Stimulated activated naive B cell treated with anti-CD40 and anti-IgM and Interleukin-4, amounts not matched to agents 10 μg/mL and 1 μg/mL and 100 μg/mL, for 72 hours (primary cell): ENCODE data around the gene CHST12.
A peak's percentile ranks its signal among the peaks of the same experiment; 100 is the strongest.
"Not testable (repeated sequence)": the region's sequence is repeated elsewhere in the genome, so short reads cannot be mapped to it uniquely, and the experiment has no call there.

ENCODE experiments used
- ATAC-seq, 2 donors: fragments of 150-1000 bp; cut with Tn5 transposase; replicated peaks; 2 replicates each; pipeline ENCODE4 v1.10.0; 2021; ENCODE audit warnings: moderate library complexity in 1 of 2
- DNase-seq: peaks from one replicate; pipeline ENCODE4 v3.0.0; 2021
- H3K27ac Mint-ChIP-seq: one replicate; pipeline ENCODE4 v1.8.0; 2022; ENCODE audit warnings: mild to moderate bottlenecking, mixed read lengths
- H3K27me3 Mint-ChIP-seq, 2 donors: one replicate each; pipeline ENCODE4 v1.8.0; 2022; ENCODE audit warnings: mixed read lengths in 2 of 2
- H3K36me3 Mint-ChIP-seq, 2 donors: one replicate each; pipeline ENCODE4 v1.8.0; 2022; ENCODE audit warnings: mixed read lengths in 2 of 2, mild to moderate bottlenecking in 1 of 2
- H3K4me1 Mint-ChIP-seq, 2 donors: one replicate each; pipeline ENCODE4 v1.8.0; 2022; ENCODE audit warnings: mixed read lengths in 2 of 2, mild to moderate bottlenecking in 1 of 2
- H3K4me3 Mint-ChIP-seq, 2 donors: one replicate each; pipeline ENCODE4 v1.8.0; 2022; ENCODE audit warnings: mild to moderate bottlenecking in 2 of 2, mixed read lengths in 2 of 2, moderate library complexity in 1 of 2
- H3K9me3 Mint-ChIP-seq, 2 donors: one replicate each; pipeline ENCODE4 v1.8.0; 2022; ENCODE audit warnings: mixed read lengths in 2 of 2, mild to moderate bottlenecking in 1 of 2

CHST12 gene

DNA sequence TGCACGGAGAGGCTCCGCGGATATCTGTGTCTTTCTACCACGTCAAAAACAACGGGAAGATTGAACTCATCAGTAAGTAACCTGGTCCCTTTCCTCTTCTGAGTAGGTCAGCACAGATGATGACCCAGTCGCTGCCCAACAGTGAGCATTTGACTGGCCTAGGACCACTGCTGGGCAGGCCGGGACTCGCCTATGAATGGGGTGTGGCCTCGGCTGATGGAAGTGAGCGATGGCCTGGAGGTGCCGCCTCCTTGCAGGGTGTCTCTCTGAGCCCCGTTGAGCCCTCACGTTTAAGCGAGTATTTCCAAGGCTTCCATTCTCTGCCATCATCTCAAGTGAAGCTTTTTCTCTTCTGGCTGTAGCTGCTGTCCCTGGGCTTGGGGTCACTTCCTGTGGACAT lies 30.7 kb upstream of the CHST12 start:
- peaks cover 37 to 69% of the 10 kb centered on the region in 2 donors for H3K36me3 Mint-ChIP-seq
- no peak overlapping the region for H3K27ac Mint-ChIP-seq
- H3K4me3 Mint-ChIP-seq, result no peak overlapping the region
- H3K9me3 Mint-ChIP-seq, result no peaks in the 10 kb centered on the region
- peaks cover 8% of the 10 kb centered on the region in 2 donors for H3K4me1 Mint-ChIP-seq
- no peaks in the 10 kb centered on the region for H3K27me3 Mint-ChIP-seq
- DNase-seq (no peak), ATAC-seq (no peak)

DNA sequence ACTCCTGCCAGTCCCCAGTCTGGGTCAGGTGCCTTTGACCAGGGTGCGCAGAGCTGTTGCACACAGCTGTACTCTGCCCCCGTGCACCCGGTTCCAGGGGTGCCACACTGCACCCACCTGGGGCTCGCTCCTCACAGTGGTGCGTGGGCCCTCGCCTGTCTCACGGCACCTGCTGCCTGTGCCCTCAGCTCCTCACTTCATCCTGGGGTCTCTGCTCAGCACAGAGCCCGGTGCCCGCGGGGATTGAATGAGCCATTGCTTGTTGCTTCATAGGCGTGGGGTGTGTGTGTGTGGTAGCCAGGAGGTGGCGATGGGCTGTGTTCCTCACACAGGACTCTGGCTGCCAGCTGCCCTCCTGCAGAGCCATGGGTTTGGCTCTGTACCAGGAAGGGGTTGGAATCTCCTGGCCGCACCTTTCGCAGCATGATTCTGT lies 30.3 kb upstream of the CHST12 start:
- H3K4me1 Mint-ChIP-seq, result peaks cover 8% of the 10 kb centered on the region in 2 donors
- no peak overlapping the region for H3K27ac Mint-ChIP-seq
- H3K4me3 Mint-ChIP-seq, result no peak overlapping the region
- DNase-seq (no peak), ATAC-seq (no peak)
- peaks cover 36 to 72% of the 10 kb centered on the region in 2 donors for H3K36me3 Mint-ChIP-seq
- H3K9me3 Mint-ChIP-seq, result no peaks in the 10 kb centered on the region
- no peaks in the 10 kb centered on the region for H3K27me3 Mint-ChIP-seq

DNA sequence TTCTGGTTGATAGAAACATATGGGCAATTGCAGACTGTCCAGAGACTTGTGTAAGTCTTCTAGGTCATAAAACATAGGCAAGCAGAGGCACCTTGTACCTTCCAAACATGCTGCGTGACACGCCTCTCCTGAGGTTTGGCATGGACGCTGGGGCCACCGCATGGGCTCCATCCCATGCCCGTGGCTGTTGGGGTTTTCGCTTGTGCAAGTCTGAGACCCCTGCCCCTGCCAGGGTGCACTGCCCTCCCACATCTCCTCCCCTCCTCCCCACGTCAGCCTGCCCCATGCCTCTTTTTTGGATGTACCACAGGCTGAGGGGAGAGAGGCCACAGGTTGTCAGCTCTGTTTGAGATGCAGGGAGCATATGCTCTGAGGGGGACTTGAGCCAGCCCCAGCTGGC lies 29.8 kb upstream of the CHST12 start:
- peaks cover 40 to 76% of the 10 kb centered on the region in 2 donors for H3K36me3 Mint-ChIP-seq
- no peaks in the 10 kb centered on the region for H3K9me3 Mint-ChIP-seq
- DNase-seq, result no peak
- peaks cover 8% of the 10 kb centered on the region in 2 donors for H3K4me1 Mint-ChIP-seq
- ATAC-seq, result no peak
- no peak overlapping the region for H3K27ac Mint-ChIP-seq
- no peak overlapping the region for H3K4me3 Mint-ChIP-seq
- no peaks in the 10 kb centered on the region for H3K27me3 Mint-ChIP-seq

DNA sequence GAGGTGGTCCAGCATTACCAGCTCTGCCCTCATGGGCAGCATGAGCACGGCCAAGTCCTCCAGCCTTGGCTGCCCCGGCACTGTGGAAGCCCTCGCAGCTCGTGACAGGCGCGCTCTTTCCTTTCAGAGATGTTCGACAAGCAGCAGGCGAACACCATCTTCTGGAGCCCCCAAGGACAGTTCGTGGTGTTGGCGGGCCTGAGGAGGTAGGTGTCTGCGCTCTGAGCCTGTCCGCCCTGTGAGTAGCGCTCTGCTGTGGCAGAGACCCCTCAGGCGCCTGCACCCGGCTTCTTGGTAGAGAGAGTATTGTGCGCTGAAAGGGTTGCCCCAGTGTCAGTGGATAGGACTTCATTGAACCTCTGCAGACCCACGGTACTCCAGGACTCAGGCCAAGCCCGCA lies 29.0 kb upstream of the CHST12 start:
- Mint-ChIP-seq H3K36me3 (peaks cover 39 to 76% of the 10 kb centered on the region in 2 donors), H3K4me1 (peaks cover 8% of the 10 kb centered on the region in 2 donors), H3K27me3 (no peaks in the 10 kb centered on the region), H3K4me3 (no peak overlapping the region), H3K9me3 (no peaks in the 10 kb centered on the region), H3K27ac (no peak overlapping the region)
- no peak for DNase-seq
- no peak for ATAC-seq

DNA sequence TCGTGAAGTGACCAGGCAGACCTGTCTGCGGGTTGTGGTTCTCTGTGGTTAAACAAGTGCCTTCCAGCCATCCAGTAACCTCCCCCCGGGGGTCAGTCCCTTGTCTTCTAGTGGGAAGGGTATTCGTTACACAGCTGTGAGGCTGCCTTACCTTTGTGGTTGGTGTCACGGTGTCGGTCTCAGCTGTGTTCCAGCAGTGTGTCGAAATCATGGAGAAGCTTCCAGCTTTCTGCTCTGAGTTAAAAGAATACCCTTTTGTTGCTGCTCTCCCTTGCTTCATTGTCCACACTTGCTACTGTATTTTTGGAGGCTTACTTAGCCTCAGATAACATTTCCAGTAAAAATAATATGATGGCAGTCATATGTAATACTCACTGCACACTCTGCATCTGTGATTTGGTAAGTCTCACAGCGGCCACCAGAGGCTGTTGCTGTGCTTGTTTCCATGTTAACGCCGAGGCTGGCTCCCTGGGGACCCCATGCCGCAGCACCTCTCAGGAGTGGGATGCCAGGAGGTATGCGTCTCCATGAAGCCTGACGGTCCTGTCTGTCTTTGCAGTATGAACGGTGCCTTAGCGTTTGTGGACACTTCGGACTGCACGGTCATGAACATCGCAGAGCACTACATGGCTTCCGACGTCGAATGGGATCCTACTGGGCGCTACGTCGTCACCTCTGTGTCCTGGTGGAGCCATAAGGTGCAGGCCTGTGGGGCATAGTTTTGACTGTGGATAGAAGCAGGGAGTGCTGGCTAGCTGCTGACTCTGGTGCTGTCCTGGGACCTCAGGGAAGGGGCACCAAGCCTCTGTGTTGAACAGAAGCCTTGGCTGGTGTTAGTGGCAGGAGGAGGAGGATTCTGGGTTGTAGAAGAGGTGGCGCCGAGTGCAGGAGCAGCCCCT lies 28.3 kb upstream of the CHST12 start:
- Mint-ChIP-seq H3K9me3 (no peaks in the 10 kb centered on the region), H3K4me3 (no peak overlapping the region), H3K27me3 (no peaks in the 10 kb centered on the region), H3K36me3 (peaks cover 43 to 79% of the 10 kb centered on the region in 2 donors), H3K27ac (no peak overlapping the region), H3K4me1 (peaks cover 8 to 12% of the 10 kb centered on the region in 2 donors)
- DNase-seq (no peak), ATAC-seq (no peak)

DNA sequence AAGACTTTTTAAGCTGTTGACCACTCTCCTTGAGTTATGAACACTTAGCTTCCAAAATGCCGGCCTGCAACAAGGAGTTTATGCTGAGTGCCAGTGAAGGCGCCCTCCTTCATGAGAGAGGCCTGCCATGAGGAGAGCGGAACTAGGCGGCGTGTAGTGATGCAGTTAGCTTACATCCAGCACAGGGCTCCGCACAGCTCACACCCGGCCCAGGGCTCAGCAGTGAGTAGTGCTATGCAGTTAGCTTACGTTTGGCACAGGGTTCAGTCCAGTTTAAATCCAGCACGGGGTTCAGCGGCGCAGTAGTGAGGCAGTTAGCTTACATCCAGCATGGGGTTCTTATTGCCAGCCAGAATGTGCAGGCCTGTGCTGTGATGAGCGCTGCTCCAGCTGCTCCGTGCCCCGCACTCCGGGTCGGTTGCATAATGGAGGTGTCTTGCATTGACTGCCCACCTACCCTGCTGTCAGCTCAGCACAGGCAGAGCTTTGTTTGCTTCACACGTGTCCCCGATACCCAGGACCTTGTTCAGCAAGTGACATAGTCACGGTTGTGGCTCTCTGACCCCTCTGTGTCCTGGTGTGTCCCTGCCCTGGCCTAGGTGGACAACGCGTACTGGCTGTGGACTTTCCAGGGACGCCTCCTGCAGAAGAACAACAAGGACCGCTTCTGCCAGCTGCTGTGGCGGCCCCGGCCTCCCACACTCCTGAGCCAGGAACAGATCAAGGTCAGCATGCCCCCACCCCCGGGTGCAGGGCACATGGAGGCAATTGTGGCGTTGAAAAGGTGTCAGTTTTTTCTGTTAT lies 26.9 kb upstream of the CHST12 start:
- Mint-ChIP-seq H3K36me3 (peaks cover 55 to 81% of the 10 kb centered on the region in 2 donors), H3K27ac (no peak overlapping the region), H3K4me1 (peaks cover 8 to 15% of the 10 kb centered on the region in 2 donors), H3K9me3 (no peaks in the 10 kb centered on the region), H3K4me3 (no peak overlapping the region), H3K27me3 (no peaks in the 10 kb centered on the region)
- no peak for ATAC-seq
- DNase-seq, result no peak

DNA sequence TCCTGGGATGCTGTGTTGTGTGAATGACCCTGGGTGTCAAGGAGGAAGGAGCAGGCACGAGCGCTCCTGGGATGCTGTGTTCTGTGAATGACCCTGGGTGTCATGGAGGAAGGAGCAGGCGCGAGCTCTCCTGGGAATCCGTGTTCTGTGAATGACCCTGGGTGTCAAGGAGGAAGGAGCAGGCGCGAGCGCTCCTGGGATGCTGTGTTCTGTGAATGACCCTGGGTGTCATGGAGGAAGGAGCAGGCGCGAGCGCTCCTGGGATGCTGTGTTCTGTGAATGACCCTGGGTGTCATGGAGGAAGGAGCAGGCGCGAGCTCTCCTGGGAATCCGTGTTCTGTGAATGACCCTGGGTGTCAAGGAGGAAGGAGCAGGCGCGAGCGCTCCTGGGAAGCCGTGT lies 25.9 kb upstream of the CHST12 start:
- not testable (repeated sequence) for ATAC-seq, DNase-seq, H3K27ac Mint-ChIP-seq, H3K9me3 Mint-ChIP-seq, H3K4me3 Mint-ChIP-seq, H3K27me3 Mint-ChIP-seq
- Mint-ChIP-seq H3K4me1 (peaks cover 8 to 15% of the 10 kb centered on the region in 2 donors), H3K36me3 (peaks cover 58 to 79% of the 10 kb centered on the region in 2 donors)

DNA sequence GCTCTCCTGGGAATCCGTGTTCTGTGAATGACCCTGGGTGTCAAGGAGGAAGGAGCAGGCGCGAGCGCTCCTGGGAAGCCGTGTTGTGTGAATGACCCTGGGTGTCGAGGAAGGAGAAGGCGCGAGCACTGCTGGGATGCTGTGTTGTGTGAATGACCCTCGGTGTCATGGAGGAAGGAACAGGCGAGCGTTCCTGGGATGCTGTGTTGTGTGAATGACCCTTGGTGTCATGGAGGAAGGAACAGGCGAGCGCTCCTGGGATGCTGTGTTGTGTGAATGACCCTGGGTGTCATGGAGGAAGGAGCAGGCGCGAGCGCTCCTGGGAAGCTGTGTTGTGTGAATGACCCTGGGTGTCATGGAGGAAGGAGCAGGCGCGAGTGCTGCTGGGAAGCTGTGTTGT lies 25.3 kb upstream of the CHST12 start:
- not testable (repeated sequence) for DNase-seq, H3K4me3 Mint-ChIP-seq, H3K27me3 Mint-ChIP-seq, ATAC-seq, H3K9me3 Mint-ChIP-seq, H3K27ac Mint-ChIP-seq
- H3K4me1 Mint-ChIP-seq, result peaks cover 8 to 15% of the 10 kb centered on the region in 2 donors
- peaks cover 57 to 79% of the 10 kb centered on the region in 2 donors for H3K36me3 Mint-ChIP-seq

DNA sequence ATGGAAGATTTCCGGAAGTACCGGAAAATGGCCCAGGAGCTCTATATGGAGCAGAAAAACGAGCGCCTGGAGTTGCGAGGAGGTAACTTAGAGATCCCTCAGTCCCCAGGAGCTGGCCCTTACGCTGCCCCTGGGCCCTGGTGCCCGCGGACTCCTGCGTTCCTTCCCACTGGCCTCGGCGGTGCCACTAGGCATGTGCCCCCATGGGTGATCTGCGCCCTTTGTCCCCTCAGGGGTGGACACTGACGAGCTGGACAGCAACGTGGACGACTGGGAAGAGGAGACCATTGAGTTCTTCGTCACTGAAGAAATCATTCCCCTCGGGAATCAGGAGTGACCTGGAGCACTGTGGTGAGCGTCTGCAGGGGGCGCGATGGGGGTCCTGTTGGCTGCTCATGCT lies 24.2 kb upstream of the CHST12 start:
- Mint-ChIP-seq H3K27me3 (no peaks in the 10 kb centered on the region), H3K36me3 (peaks cover 58 to 78% of the 10 kb centered on the region in 2 donors), H3K4me3 (no peak overlapping the region), H3K4me1 (peaks cover 8 to 15% of the 10 kb centered on the region in 2 donors), H3K27ac (no peak overlapping the region), H3K9me3 (no peaks in the 10 kb centered on the region)
- ATAC-seq (no peak), DNase-seq (no peak)

DNA sequence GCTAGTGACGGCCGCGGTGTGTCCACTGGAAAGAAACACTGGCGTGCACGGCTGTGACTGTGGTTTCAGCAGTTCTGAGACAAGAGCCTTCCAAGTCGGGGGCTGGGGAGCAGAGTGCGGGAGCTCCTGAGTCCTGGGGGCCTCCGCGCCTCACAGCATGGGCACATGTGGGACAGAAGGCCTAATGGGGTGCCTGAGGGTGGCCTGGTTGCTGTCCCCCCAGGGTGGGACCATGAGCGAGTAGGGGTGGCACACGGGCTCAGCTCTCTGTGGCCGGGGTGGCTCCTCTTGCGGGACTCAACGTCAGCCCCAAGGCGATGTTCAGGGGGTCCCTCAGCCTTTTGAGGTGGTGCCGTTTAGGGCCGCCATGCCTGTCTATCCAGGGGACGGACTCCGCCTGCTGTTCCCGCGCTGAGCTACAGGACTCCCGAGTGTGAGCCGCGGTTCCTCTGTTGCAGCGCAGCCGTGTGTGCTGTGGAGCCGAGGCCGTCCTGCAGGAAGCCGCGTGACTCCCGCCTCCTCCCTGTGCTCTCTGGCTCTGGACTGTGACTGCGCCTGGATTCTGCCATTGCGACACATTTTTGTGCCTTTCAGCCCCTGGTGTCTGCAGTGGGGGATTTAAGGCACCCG lies 23.5 kb upstream of the CHST12 start:
- peaks cover 63 to 78% of the 10 kb centered on the region in 2 donors for H3K36me3 Mint-ChIP-seq
- H3K27ac Mint-ChIP-seq, result peak overlapping the region; percentile 67
- DNase-seq (no peak), ATAC-seq (peak in 1 of 2 donors; percentile 14)
- no peaks in the 10 kb centered on the region for H3K9me3 Mint-ChIP-seq
- H3K27me3 Mint-ChIP-seq, result no peaks in the 10 kb centered on the region
- H3K4me1 Mint-ChIP-seq, result peaks cover 8 to 15% of the 10 kb centered on the region in 2 donors
- H3K4me3 Mint-ChIP-seq, result no peak overlapping the region

DNA sequence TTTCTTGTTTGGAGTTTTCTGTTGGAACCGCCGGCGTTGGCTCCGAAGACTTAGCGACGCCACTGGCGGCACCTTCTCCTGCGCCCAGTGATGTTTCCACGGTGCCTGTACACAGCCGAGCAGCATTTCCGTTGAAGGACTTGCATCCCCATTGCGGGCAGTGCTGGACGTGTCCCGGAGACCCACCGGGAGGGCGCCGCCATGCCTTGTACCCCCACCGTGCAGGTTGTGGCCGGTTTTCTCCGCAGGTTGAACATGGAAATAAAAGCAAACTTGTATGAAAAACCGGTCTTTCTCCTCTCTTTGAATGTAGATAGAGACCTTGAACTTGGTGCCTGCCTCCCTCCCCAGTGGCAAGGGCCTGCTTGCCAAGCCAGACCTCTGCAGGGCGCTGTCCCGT lies 22.9 kb upstream of the CHST12 start:
- H3K36me3 Mint-ChIP-seq, result peaks cover 62 to 76% of the 10 kb centered on the region in 2 donors
- ATAC-seq (no peak), DNase-seq (no peak)
- no peaks in the 10 kb centered on the region for H3K27me3 Mint-ChIP-seq
- no peak overlapping the region for H3K4me3 Mint-ChIP-seq
- peak overlapping the region; percentile 65 for H3K27ac Mint-ChIP-seq
- no peaks in the 10 kb centered on the region for H3K9me3 Mint-ChIP-seq
- H3K4me1 Mint-ChIP-seq, result peaks cover 8 to 13% of the 10 kb centered on the region in 2 donors

DNA sequence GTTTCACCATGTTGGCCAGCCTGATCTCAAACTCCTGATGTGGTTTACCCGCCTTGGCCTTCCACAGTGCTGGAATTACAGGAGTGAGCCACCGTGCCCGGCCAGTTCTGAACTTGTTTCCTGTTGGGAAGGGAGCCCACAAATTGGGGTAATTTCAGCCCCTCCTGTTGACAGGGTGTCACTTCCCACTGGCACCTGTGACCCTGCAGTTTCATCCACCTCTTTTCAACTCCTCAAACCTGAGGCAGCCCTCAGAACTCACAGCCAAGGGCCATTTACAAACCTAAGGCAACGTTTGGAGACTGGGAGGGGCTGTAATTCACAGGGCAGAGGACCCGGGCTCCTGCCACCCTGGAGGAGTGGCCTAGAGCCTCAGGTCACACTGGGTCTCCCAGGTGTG lies 22.2 kb upstream of the CHST12 start:
- Mint-ChIP-seq H3K9me3 (no peaks in the 10 kb centered on the region), H3K4me3 (no peak overlapping the region), H3K4me1 (peaks cover 8 to 12% of the 10 kb centered on the region in 2 donors), H3K36me3 (peaks cover 61 to 74% of the 10 kb centered on the region in 2 donors), H3K27ac (no peak overlapping the region), H3K27me3 (no peaks in the 10 kb centered on the region)
- ATAC-seq (no peak), DNase-seq (no peak)

DNA sequence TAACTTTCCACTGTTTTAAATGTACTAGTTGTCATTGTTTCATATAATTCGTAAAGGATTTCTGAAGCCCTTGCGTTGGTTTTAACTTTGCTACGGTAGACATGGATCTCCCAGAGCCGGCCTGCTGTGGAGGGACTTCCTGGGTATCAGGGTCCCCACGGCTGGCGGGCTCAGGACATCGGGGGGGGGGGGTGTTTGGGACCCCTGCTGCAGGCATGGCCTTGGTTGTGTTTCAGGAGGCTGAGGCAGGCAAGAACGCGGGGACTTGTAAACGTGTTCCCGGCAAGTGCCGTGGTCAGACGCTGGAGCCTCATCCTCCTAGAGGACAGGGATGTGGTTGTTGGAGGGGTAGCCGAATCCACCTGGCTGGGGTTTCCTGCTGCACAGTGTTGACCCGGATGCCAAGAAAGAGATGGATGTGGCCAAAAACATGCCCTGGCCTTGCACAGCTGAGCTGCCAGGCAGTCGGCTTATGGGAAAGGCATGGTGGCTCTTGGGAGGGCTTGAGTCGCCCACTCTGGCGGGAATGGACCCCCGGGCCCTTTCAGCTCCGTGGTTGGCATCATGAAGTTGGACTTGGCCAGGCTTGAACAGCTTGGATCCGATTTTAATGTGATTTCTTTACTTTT lies 21.4 kb upstream of the CHST12 start:
- ATAC-seq (no peak), DNase-seq (no peak)
- Mint-ChIP-seq H3K9me3 (no peaks in the 10 kb centered on the region), H3K4me3 (no peak overlapping the region), H3K27me3 (no peaks in the 10 kb centered on the region), H3K27ac (no peak overlapping the region), H3K36me3 (peaks cover 55 to 68% of the 10 kb centered on the region in 2 donors), H3K4me1 (peaks cover 4 to 10% of the 10 kb centered on the region in 2 donors)
